Endothelial cell of umbilical vein (primary cell): Measurements from ENCODE around the gene SORCS1.

Source experiments
- CTCF ChIP-seq, 2 donors: IDR thresholded peaks; 1 replicate in 1 of 2; 2 replicates in 1 of 2; pipeline ENCODE4 v1.5.1; 2011; ENCODE audit warnings: low read length in 2 of 2, mild to moderate bottlenecking in 2 of 2, moderate library complexity in 2 of 2, control low read depth in 1 of 2, inconsistent platforms in 1 of 2, low read depth in 1 of 2; ENCODE audit not compliant: insufficient read depth in 1 of 2; ENCODE audit errors: extremely low read depth in 1 of 2
- EZH2 ChIP-seq: IDR thresholded peaks from 2 replicates; pipeline ENCODE4 v1.6.1; 2012; ENCODE audit warnings: borderline replicate concordance, low read depth, mild to moderate bottlenecking, moderate library complexity, low read length, inconsistent platforms; ENCODE audit not compliant: severe bottlenecking
- FOS ChIP-seq: IDR thresholded peaks from 2 replicates; pipeline ENCODE4 v1.6.1; 2011; ENCODE audit warnings: mild to moderate bottlenecking, low read length, moderate library complexity, borderline replicate concordance; ENCODE audit not compliant: insufficient read depth
- JUN ChIP-seq: IDR thresholded peaks from 2 replicates; pipeline ENCODE4 v1.6.1; 2011; ENCODE audit warnings: borderline replicate concordance, low read depth; ENCODE audit not compliant: insufficient read length, insufficient read depth
- POLR2A ChIP-seq: IDR thresholded peaks from 2 replicates; pipeline ENCODE4 v1.6.1; 2012; ENCODE audit warnings: low read depth, mild to moderate bottlenecking, control low read depth, low read length

- TF ChIP-seq CTCF (IDR thresholded peaks at IDR 0.05; ENCODE audit: extremely low read depth in 1 of 2, insufficient read depth in 1 of 2, low read depth in 1 of 2, low read length in 2 of 2) (no peak), JUN (no peak), FOS (no peak), EZH2 (no peak), POLR2A (no peak)
Measured at GRCh38 chr10:106619346-106619745, 545.2 kb downstream of the SORCS1 start.
